H1 (cell line): ENCODE results near the gene CDK16. TPM values are rescaled to one million over a fixed set of nuclear protein-coding genes. Genes with fewer than 3 reads are reported as not detected.
A peak's percentile ranks its signal among the peaks of the same experiment; 100 is the strongest.

Experiments used
- CTCF ChIA-PET: fragments of 300-600 bp; sonication (Branson Sonifier 250); formaldehyde crosslinking; loops from one replicate; lab custom pipeline; 2021; ENCODE audit not compliant: partially characterized antibody; lab: Charles Lee
- POLR2A ChIA-PET: fragments of 300-600 bp; sonication (Branson Sonifier 250); formaldehyde crosslinking; loops from one replicate; lab custom pipeline; 2021; ENCODE audit warnings: inconsistent platforms; ENCODE audit not compliant: partially characterized antibody; lab: Charles Lee
- DNase-seq, 2 experiments: peaks; one replicate each; pipeline versions ENCODE4 v3.0.0 to v3.0.0-alpha.2; 2010 to 2022; ENCODE audit warnings: low spot score in 2 of 2, low read depth in 1 of 2, mixed read lengths in 1 of 2
- FAIRE-seq: peaks from 2 replicates; lab custom pipeline; 2011; peaks lifted over from hg19 to GRCh38; lab: Jason Lieb, UNC
- H2AFZ ChIP-seq: 2 replicates; pipeline ENCODE4 v1.8.1; 2012; ENCODE audit warnings: low read length, inconsistent platforms
- H2AK5ac ChIP-seq: 2 replicates; pipeline ENCODE4 v1.6.1; 2013; ENCODE audit warnings: low read depth, low read length
- H2BK120ac ChIP-seq: replicated peaks from 2 replicates; pipeline ENCODE3; 2013; ENCODE audit warnings: low read depth, low read length, inconsistent platforms
- H2BK12ac ChIP-seq: 2 replicates; pipeline ENCODE4 v1.6.1; 2013; ENCODE audit warnings: low read depth, low read length
- H2BK15ac ChIP-seq: 2 replicates; pipeline ENCODE4 v1.6.1; 2013; ENCODE audit warnings: low read length
- H2BK20ac ChIP-seq: 2 replicates; pipeline ENCODE4 v1.6.1; 2013; ENCODE audit warnings: low read length
- H2BK5ac ChIP-seq: 2 replicates; pipeline ENCODE4 v1.6.1; 2013; ENCODE audit warnings: low read depth, low read length
- H3K14ac ChIP-seq: 2 replicates; pipeline ENCODE4 v1.6.1; 2013; ENCODE audit warnings: inconsistent platforms; ENCODE audit not compliant: insufficient read length
- H3K18ac ChIP-seq: 2 replicates; pipeline ENCODE4 v1.6.1; 2013; ENCODE audit warnings: low read length; ENCODE audit errors: extremely low read depth
- H3K23ac ChIP-seq: 2 replicates; pipeline ENCODE4 v1.6.1; 2013; ENCODE audit warnings: inconsistent platforms; ENCODE audit not compliant: insufficient read length
- H3K23me2 ChIP-seq: 2 replicates; pipeline ENCODE4 v1.6.1; 2013; ENCODE audit warnings: low read depth, low read length
- H3K27ac ChIP-seq: 2 replicates; pipeline ENCODE4 v1.6.1; 2011; ENCODE audit warnings: low read depth, low read length, inconsistent platforms
- H3K27me3 ChIP-seq, 4 experiments: replicated peaks in 1 of 4; 1 replicate in 1 of 4; 2 replicates in 3 of 4; pipeline versions ENCODE4 v1.6.1 to v1.8.1; 2011 to 2013; ENCODE audit warnings: low read length in 3 of 4, mild to moderate bottlenecking in 3 of 4, inconsistent platforms in 2 of 4, mixed read lengths in 2 of 4, moderate library complexity in 1 of 4; ENCODE audit not compliant: control insufficient read depth in 3 of 4, insufficient read depth in 3 of 4; ENCODE audit errors: extremely low read depth in 1 of 4
- H3K36me3 ChIP-seq, 4 experiments: 2 replicates each; pipeline versions ENCODE4 v1.6.1 to v1.8.1; 2011 to 2013; ENCODE audit warnings: mild to moderate bottlenecking in 4 of 4, low read length in 3 of 4, moderate library complexity in 2 of 4, control low read depth in 1 of 4, inconsistent platforms in 1 of 4; ENCODE audit not compliant: insufficient read depth in 4 of 4, control insufficient read depth in 2 of 4
- H3K4ac ChIP-seq: replicated peaks from 2 replicates; pipeline ENCODE3; 2013; ENCODE audit warnings: low read length, low read depth, mixed read lengths, inconsistent platforms; ENCODE audit not compliant: insufficient read length
- H3K4me1 ChIP-seq, 4 experiments: replicated peaks in 1 of 4; 1 replicate in 1 of 4; 2 replicates in 3 of 4; pipeline versions ENCODE4 v1.6.1 to v1.8.1; 2011 to 2013; ENCODE audit warnings: low read length in 3 of 4, inconsistent platforms in 2 of 4, mixed read lengths in 1 of 4; ENCODE audit not compliant: insufficient read depth in 4 of 4, control insufficient read depth in 3 of 4
- H3K4me2 ChIP-seq, 2 experiments: 2 replicates each; pipeline versions ENCODE4 v1.6.1 to v1.8.1; 2011 to 2013; ENCODE audit warnings: low read depth in 2 of 2, low read length in 2 of 2, control low read depth in 1 of 2, inconsistent platforms in 1 of 2, mild to moderate bottlenecking in 1 of 2; ENCODE audit not compliant: insufficient read depth in 1 of 2
- H3K4me3 ChIP-seq, 4 experiments: fragments of 200-600, 300-600 bp in 1 of 4; sonication (generic), shearing (Covaris generic), sonication (Bioruptor Twin) in 1 of 4; 2 replicates each; pipeline versions ENCODE4 v1.5.1 to v1.8.1; 2011 to 2016; ENCODE audit warnings: low read length in 4 of 4, low read depth in 3 of 4, control low read depth in 2 of 4, inconsistent platforms in 2 of 4, mild to moderate bottlenecking in 2 of 4, mixed read lengths in 1 of 4, moderate library complexity in 1 of 4; ENCODE audit not compliant: insufficient read depth in 2 of 4; ENCODE audit errors: extremely low read depth in 1 of 4
- H3K56ac ChIP-seq: replicated peaks from 2 replicates; pipeline ENCODE3; 2013; ENCODE audit warnings: low read depth, mild to moderate bottlenecking, mixed read lengths, low read length, inconsistent platforms; ENCODE audit not compliant: insufficient read length
- H3K79me1 ChIP-seq: 2 replicates; pipeline ENCODE4 v1.6.1; 2013; ENCODE audit warnings: low read depth, low read length, control low read depth
- H3K79me2 ChIP-seq, 2 experiments: 2 replicates each; pipeline versions ENCODE4 v1.6.1 to v1.8.1; 2012 to 2013; ENCODE audit warnings: low read length in 2 of 2, mild to moderate bottlenecking in 2 of 2, inconsistent platforms in 1 of 2; ENCODE audit not compliant: insufficient read depth in 2 of 2, control insufficient read depth in 1 of 2
- H3K9ac ChIP-seq, 4 experiments: replicated peaks in 1 of 4; 1 replicate in 1 of 4; 2 replicates in 3 of 4; pipeline versions ENCODE4 v1.6.1 to v1.8.1; 2011 to 2013; ENCODE audit warnings: low read depth in 3 of 4, low read length in 3 of 4, control low read depth in 2 of 4, mild to moderate bottlenecking in 2 of 4, moderate library complexity in 2 of 4, inconsistent platforms in 1 of 4; ENCODE audit errors: extremely low read depth in 1 of 4
- H3K9me3 ChIP-seq, 2 experiments: 2 replicates each; pipeline versions ENCODE4 v1.6.1 to v1.8.1; 2012 to 2013; ENCODE audit warnings: mild to moderate bottlenecking in 2 of 2, moderate library complexity in 2 of 2, control low read depth in 1 of 2, inconsistent platforms in 1 of 2, low read depth in 1 of 2, low read length in 1 of 2, mixed read lengths in 1 of 2; ENCODE audit not compliant: insufficient read depth in 2 of 2
- H4K20me1 ChIP-seq, 2 experiments: replicated peaks in 1 of 2; 2 replicates each; pipeline versions ENCODE3 to v1.8.1; 2011 to 2013; ENCODE audit warnings: inconsistent platforms in 2 of 2, low read length in 2 of 2, mild to moderate bottlenecking in 1 of 2; ENCODE audit not compliant: insufficient read depth in 2 of 2, control insufficient read depth in 1 of 2
- H4K5ac ChIP-seq: 2 replicates; pipeline ENCODE4 v1.6.1; 2013; ENCODE audit warnings: low read length, low read depth, mixed read lengths, inconsistent platforms; ENCODE audit not compliant: insufficient read length
- H4K8ac ChIP-seq: 2 replicates; pipeline ENCODE4 v1.8.0; 2013; ENCODE audit warnings: mild to moderate bottlenecking, moderate library complexity, low read length, inconsistent platforms; ENCODE audit not compliant: insufficient read depth; ENCODE audit errors: extremely low read depth
- H4K91ac ChIP-seq: replicated peaks from 2 replicates; pipeline ENCODE3; 2013; ENCODE audit warnings: low read length, mixed read lengths, inconsistent platforms; ENCODE audit not compliant: insufficient read length
- BACH1 ChIP-seq: IDR thresholded peaks from 2 replicates; pipeline ENCODE4 v1.6.1; 2012; ENCODE audit warnings: low read length, improper control_type of control experiment
- BCL11A ChIP-seq, 2 experiments: IDR thresholded peaks; one replicate each; pipeline ENCODE4 v1.6.1; 2011; ENCODE audit warnings: low read depth in 2 of 2, low read length in 2 of 2, mild to moderate bottlenecking in 2 of 2
- CTBP2 ChIP-seq: IDR thresholded peaks from 2 replicates; pipeline ENCODE4 v1.7.0; 2011; ENCODE audit warnings: borderline replicate concordance, mild to moderate bottlenecking, moderate library complexity, mixed read lengths, low read length; ENCODE audit not compliant: insufficient read depth, insufficient read length
- CTCF ChIP-seq, 3 experiments: IDR thresholded peaks; 1 replicate in 2 of 3; 2 replicates in 1 of 3; pipeline versions ENCODE4 v1.5.1 to v1.6.1; 2011; ENCODE audit warnings: low read length in 3 of 3, mild to moderate bottlenecking in 3 of 3, inconsistent platforms in 2 of 3, low read depth in 1 of 3, moderate library complexity in 1 of 3; ENCODE audit not compliant: insufficient read depth in 1 of 3; ENCODE audit errors: control extremely low read depth in 1 of 3
- E2F6 ChIP-seq: IDR thresholded peaks from 2 replicates; pipeline ENCODE4 v1.6.1; 2012; ENCODE audit warnings: inconsistent platforms
- HDAC6 ChIP-seq: IDR thresholded peaks from one replicate; pipeline ENCODE4 v1.7.1; 2012; ENCODE audit warnings: low read depth, mild to moderate bottlenecking, inconsistent platforms, low read length, moderate library complexity
- MAFK ChIP-seq: IDR thresholded peaks from 2 replicates; pipeline ENCODE4 v1.6.1; 2012; ENCODE audit warnings: low read depth, mild to moderate bottlenecking, improper control_type of control experiment, low read length
- TAF7 ChIP-seq: optimal IDR thresholded peaks from 2 replicates; pipeline ENCODE3; 2011; ENCODE audit warnings: low read depth, mild to moderate bottlenecking, inconsistent platforms, low read length, moderate library complexity, borderline replicate concordance
- TCF12 ChIP-seq: IDR thresholded peaks from 2 replicates; pipeline ENCODE4 v1.6.1; 2011; ENCODE audit warnings: low read depth, mild to moderate bottlenecking, low read length
- WGBS, 2 experiments: shearing (Covaris generic) in 1 of 2; methylation state at CpG; one replicate each; pipeline versions ENCODE4 v1.1.6 to v1.1.7; 2013 to 2015; ENCODE audit warnings: low lambda C conversion rate in 2 of 2, mixed read lengths in 2 of 2, inconsistent platforms in 1 of 2, low coverage in 1 of 2, missing lambda C conversion rate in 1 of 2; ENCODE audit not compliant: insufficient replicate concordance in 2 of 2, insufficient coverage in 1 of 2, insufficient read length in 1 of 2; ENCODE audit errors: extremely low coverage in 1 of 2, missing lambda C conversion rate in 1 of 2; 5-methylcytosine and 5-hydroxymethylcytosine counted together
- polyA plus RNA-seq, 7 experiments: library from polyadenylated mRNA; depleted of rRNA in 3 of 7; stranded (reverse) in 5 of 7; unstranded in 2 of 7; fragments of >200 nt in 5 of 7; fragments of 200-250 nt in 2 of 7; gene quantifications; 1 replicate in 5 of 7; 2 replicates in 1 of 7; 4 replicates in 1 of 7; pipeline versions ENCODE4 v1.2.1 to v1.2.3, GENCODE V29; 2011 to 2013; ENCODE audit warnings: missing spikeins in 2 of 7, mixed read lengths in 2 of 7
- total RNA-seq: library from RNA; stranded (reverse); fragmentation: NEBNext Ultra II Directional; extraction: Animal tissue kit (Norgen Biotek cat#: 25700); gene quantifications from 2 replicates; pipeline ENCODE4 v1.2.1, GENCODE V29; 2021

The CDK16 gene
- total and polyA plus RNA-seq, 2 of the 8 experiments (the other 6 are each of a cell fraction or from before 2014, with no cell fraction given): 124 to 204 TPM

GRCh38 chrX:47209508-47210238, 8.8 kb upstream of the CDK16 start:
- no peak overlapping the region for H3K18ac ChIP-seq
- no peak for FAIRE-seq
- TF ChIP-seq MAFK: no peak
- no peak for TF ChIP-seq TAF7
- TF ChIP-seq BCL11A (IDR thresholded peaks at IDR 0.05; ENCODE audit: low read depth in 2 of 2, low read length in 2 of 2): no peak
- TF ChIP-seq E2F6: no peak
- TF ChIP-seq CTCF (IDR thresholded peaks at IDR 0.05; ENCODE audit: control extremely low read depth in 1 of 3, insufficient read depth in 1 of 3, low read depth in 1 of 3, low read length in 3 of 3): no peak
- no peak for TF ChIP-seq CTBP2
- no peak for TF ChIP-seq BACH1
- TF ChIP-seq HDAC6: no peak
- no peak for TF ChIP-seq TCF12

More at GRCh38 chrX:47209508-47210238, 8.8 kb upstream of the CDK16 start:
- CTCF ChIA-PET: no interaction called here
- Histone ChIP-seq H3K79me2 (no peaks in the 10 kb centered on the region), H3K56ac (no peak overlapping the region), H4K8ac (peak overlapping the region; percentile 51; the same call in 1 of the 2 replicates), H2BK15ac (no peak overlapping the region), H3K27me3 (no peaks in the 10 kb centered on the region), H4K91ac (no peak overlapping the region), H3K9me3 (no peaks in the 10 kb centered on the region), H3K36me3 (peaks cover 37 to 97% (median 75%) of the 10 kb centered on the region in 4 experiments), H3K23ac (no peak overlapping the region), H2BK120ac (no peak overlapping the region), H3K9ac (no peak overlapping the region), H3K79me1 (no peaks in the 10 kb centered on the region; the same call in 1 of the 2 replicates), H3K4me2 (no peak overlapping the region), H2BK20ac (no peak overlapping the region), H2AK5ac (no peak overlapping the region), H3K4me3 (no peak overlapping the region), H4K5ac (no peak overlapping the region), H3K4ac (no peak overlapping the region), H3K23me2 (no peaks in the 10 kb centered on the region), H3K14ac (no peak overlapping the region), H2AFZ (no peak overlapping the region), H2BK12ac (no peak overlapping the region), H4K20me1 (peaks cover 0 to 20% of the 10 kb centered on the region in 2 experiments), H2BK5ac (no peak overlapping the region), H3K27ac (no peak overlapping the region), H3K4me1 (no peaks in the 10 kb centered on the region)
- DNase-seq: no peak
- 98% methylated on average over 11 of the region's 16 CpGs; no CpG with 5 or more reads in 1 of the 2 experiments for WGBS, 2 experiments
- POLR2A ChIA-PET: interaction anchor here (1.0 to 2.3 kb wide), 4 partner anchors 8 to 11 kb away, joined by 3 to 8 read pairs (median 8); partner anchors contain the start of gene CDK16
